ENCODE measurements around the gene ERBB4. TPM values are rescaled to one million over a fixed set of nuclear protein-coding genes. Genes with fewer than 3 reads are reported as not detected.

ERBB4 gene
- total and polyA plus RNA-seq, 2 of the 8 experiments (the other 6 are each of a cell fraction or from before 2014, with no cell fraction given), result 0.34 to 1.3 TPM

GRCh38 chr2:211845338-211846035, 693.1 kb downstream of the ERBB4 start:
- Histone ChIP-seq H2BK12ac (ENCODE audit: low read depth, low read length) (no peak overlapping the region), H2BK20ac (ENCODE audit: low read length) (no peak overlapping the region), H2BK15ac (ENCODE audit: low read length) (no peak overlapping the region), H3K56ac (replicated peaks; ENCODE audit: insufficient read length, low read depth, low read length) (no peak overlapping the region), H2AFZ (ENCODE audit: low read length) (no peak overlapping the region), H3K14ac (ENCODE audit: insufficient read length) (no peak overlapping the region), H3K9ac (replicated peaks in 1 of 4; ENCODE audit: extremely low read depth in 1 of 4, low read depth in 3 of 4, low read length in 3 of 4) (no peak overlapping the region), H3K27me3 (replicated peaks in 1 of 4; ENCODE audit: control insufficient read depth in 3 of 4, extremely low read depth in 1 of 4, insufficient read depth in 3 of 4, low read length in 3 of 4) (no peaks in the 10 kb centered on the region), H2BK5ac (ENCODE audit: low read depth, low read length) (no peak overlapping the region), H3K18ac (ENCODE audit: extremely low read depth, low read length) (no peak overlapping the region), H3K27ac (ENCODE audit: low read depth, low read length) (no peak overlapping the region), H4K20me1 (replicated peaks in 1 of 2; ENCODE audit: control insufficient read depth in 1 of 2, insufficient read depth in 2 of 2, low read length in 2 of 2) (no peaks in the 10 kb centered on the region), H2AK5ac (ENCODE audit: low read depth, low read length) (no peak overlapping the region), H3K79me1 (ENCODE audit: low read depth, low read length) (no peaks in the 10 kb centered on the region), H3K23me2 (ENCODE audit: low read depth, low read length) (no peaks in the 10 kb centered on the region), H3K4me3 (ENCODE audit: extremely low read depth in 1 of 4, insufficient read depth in 2 of 4, low read depth in 3 of 4, low read length in 4 of 4) (no peak overlapping the region), H3K79me2 (ENCODE audit: control insufficient read depth in 1 of 2, insufficient read depth in 2 of 2, low read length in 2 of 2) (no peaks in the 10 kb centered on the region), H3K36me3 (ENCODE audit: control insufficient read depth in 2 of 4, insufficient read depth in 4 of 4, low read length in 3 of 4) (no peaks in the 10 kb centered on the region; a peak in 1 of 8 replicates), H3K23ac (ENCODE audit: insufficient read length) (no peak overlapping the region), H3K4me1 (replicated peaks in 1 of 4; ENCODE audit: control insufficient read depth in 3 of 4, insufficient read depth in 4 of 4, low read length in 3 of 4) (no peaks in the 10 kb centered on the region), H3K4me2 (ENCODE audit: insufficient read depth in 1 of 2, low read depth in 2 of 2, low read length in 2 of 2) (no peak overlapping the region), H4K8ac (ENCODE audit: extremely low read depth, insufficient read depth, low read length) (no peak overlapping the region), H2BK120ac (replicated peaks; ENCODE audit: low read depth, low read length) (no peak overlapping the region), H3K9me3 (ENCODE audit: insufficient read depth in 2 of 2, low read depth in 1 of 2, low read length in 1 of 2) (no peaks in the 10 kb centered on the region), H4K5ac (ENCODE audit: insufficient read length, low read depth, low read length) (no peak overlapping the region), H3K4ac (replicated peaks; ENCODE audit: insufficient read length, low read depth, low read length) (no peak overlapping the region), H4K91ac (replicated peaks; ENCODE audit: insufficient read length, low read length) (no peak overlapping the region)
- 90% methylated on average over 3 of the region's 3 CpGs; no CpG with 5 or more reads in 1 of the 2 experiments for WGBS, 2 experiments (ENCODE audit: extremely low coverage in 1 of 2, insufficient coverage in 1 of 2, insufficient read length in 1 of 2, insufficient replicate concordance in 2 of 2, low coverage in 1 of 2, low lambda C conversion rate in 2 of 2, missing lambda C conversion rate in 1 of 2)
- TF ChIP-seq SUZ12 (IDR thresholded peaks at IDR 0.05; ENCODE audit: low read length) (no peak), RNF2 (IDR thresholded peaks at IDR 0.05; ENCODE audit: borderline replicate concordance, low read depth, low read length, missing control alignments, poor library complexity, severe bottlenecking) (no peak), SP1 (IDR thresholded peaks at IDR 0.05; ENCODE audit: low read depth, low read length) (no peak), FOSL1 (IDR thresholded peaks at IDR 0.05; ENCODE audit: insufficient read depth, low read depth, low read length) (no peak), EGR1 (IDR thresholded peaks at IDR 0.05; ENCODE audit: borderline replicate concordance, low read depth, low read length) (no peak), E2F6 (IDR thresholded peaks at IDR 0.05) (no peak), CBX5 (IDR thresholded peaks at IDR 0.05; ENCODE audit: low read depth, low read length) (no peak), ATF3 (IDR thresholded peaks at IDR 0.05; ENCODE audit: insufficient read depth, low read depth, low read length) (no peak), KDM1A (IDR thresholded peaks at IDR 0.05; ENCODE audit: borderline replicate concordance, low read length) (no peak), ASH2L (IDR thresholded peaks at IDR 0.05; ENCODE audit: low read length) (no peak), RBBP5 (IDR thresholded peaks at IDR 0.05; ENCODE audit: borderline replicate concordance, low read depth, low read length) (no peak)
- DNase-seq (ENCODE audit: low read depth in 1 of 2, low spot score in 2 of 2), result no peak
- ChIA-PET POLR2A (ENCODE audit: partially characterized antibody) (no interaction called here), CTCF (ENCODE audit: partially characterized antibody) (interaction anchor here (1.3 kb wide), 1 partner anchor 10 kb away, joined by 4 read pairs; no protein-coding TSS in a partner anchor)
- FAIRE-seq, result no peak
